ENCODE results near the gene RBFA.

RBFA gene

GRCh38 chr18:80029690-80030089 lies 4.5 kb upstream of the RBFA start:
- DNase-seq = no peak

DNA sequence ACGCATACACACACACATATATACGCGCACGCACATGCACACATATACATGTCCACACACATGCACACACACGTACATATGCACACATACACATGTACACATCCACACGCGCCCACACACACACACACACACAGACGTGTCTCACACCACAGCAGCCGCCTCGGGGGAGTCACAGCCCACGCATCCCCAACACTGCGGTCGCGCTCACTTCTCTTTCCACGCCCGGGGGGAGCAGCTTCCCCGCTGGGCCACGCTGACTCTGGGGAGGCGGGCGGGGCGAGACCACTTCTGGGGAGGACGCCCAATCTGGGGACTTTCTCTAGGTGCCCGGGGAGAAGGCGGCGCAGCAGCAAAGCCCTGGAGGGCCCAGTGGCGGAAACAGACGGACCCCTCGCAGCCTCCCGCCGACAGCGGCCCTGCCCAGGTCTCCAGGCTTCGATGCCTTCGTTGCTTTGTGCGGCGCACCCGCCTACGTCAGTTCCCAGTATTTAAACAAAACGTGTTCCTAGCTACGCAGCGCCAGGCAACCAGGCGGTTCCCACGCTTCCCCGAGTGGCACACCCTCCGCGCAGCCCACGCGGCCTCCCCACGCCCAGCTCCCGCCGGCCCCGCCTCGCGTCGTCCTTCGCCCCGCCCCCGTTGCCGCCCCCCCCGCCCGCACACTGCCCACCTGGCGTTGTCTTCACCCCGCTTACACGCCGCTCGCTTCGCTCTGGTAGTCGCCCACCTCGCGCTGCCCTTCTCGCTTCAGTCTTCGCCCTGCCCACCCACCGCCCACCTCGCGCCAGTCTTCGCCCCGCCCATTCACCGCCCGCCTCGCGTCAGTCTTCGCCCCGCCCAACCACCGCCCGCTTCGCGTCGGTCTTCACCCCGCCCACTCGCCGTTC lies 810 bp upstream of the RBFA start:
- peak in 1 of 2 donors; percentile 81 for DNase-seq

GRCh38 chr18:80034852-80035406 lies 695 bp downstream of the RBFA start:
- no peak for DNase-seq

DNA sequence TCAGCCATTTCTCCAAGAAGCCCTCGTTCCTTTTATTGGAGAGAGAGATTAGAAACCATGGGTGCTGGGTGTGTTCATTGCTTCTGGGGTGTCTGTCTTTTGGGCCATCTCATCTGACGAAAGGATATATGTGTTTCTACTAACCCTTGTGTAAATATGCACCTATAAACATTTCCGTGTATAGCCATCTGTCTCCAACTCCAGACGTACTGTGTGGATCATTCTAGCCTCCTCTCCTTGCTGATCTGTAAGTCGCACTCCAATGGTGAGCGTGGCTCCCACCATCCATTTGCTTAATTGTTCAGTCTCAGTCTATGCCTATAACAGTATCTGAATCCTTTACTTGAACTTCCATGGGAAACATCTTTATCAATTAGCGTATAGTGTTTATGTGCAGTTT lies 1.8 kb downstream of the RBFA start:
- no peak for DNase-seq

DNA sequence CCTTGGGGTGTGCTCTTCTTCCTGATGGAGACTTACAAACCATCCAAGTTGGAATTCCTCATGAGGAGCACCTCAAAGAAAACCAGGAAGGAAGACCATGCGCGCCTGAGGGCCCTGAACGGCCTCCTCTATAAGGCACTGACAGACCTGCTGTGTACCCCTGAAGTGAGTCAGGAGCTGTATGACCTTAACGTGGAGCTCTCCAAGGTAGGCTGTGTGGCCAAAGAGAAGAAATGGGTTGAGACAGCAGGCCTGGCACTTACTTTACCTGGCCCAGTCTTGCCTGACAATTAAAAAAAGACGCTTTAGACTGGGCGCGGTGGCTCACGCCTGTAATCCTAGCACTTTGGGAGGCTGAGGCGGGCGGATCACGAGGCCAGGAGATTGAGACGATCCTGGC lies 3.1 kb downstream of the RBFA start:
- DNase-seq = no peak

DNA sequence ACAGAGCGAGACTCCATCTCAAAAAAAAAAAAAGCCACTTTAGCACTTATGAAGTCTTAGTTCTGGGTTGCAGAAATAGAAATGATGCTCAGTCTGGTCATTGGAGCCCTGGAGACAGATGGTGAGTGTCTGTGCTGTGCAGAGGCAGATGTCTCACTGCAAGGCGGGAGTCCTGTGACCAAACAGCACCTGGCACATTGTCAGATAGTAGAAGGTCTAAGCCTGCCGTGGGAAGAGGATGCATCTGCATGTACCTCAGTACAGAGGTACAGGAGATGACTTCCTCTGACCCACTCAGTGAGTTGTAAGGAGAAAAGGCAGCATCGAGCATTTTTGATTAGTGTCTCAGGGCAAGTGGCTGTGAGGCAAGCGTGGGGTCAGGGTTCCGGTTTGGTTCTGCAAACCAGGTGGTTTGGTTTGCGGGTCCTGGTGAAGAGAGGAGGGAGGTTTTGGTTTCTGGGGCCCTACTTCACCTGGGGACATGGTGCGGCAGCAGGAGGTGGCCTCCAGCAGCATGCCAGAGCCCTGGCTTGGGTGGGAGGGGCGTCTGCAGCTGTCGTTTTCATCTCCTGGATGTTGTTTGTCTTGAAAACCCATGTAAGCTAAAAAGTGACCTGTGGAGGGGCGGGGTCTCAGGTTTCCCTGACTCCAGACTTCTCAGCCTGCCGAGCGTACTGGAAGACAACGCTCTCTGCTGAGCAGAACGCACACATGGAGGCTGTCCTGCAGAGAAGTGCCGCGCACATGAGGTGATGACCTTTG lies 3.8 kb downstream of the RBFA start:
- DNase-seq = no peak

- no peak for DNase-seq
Measured at GRCh38 chr18:80040515-80040914, 6.3 kb downstream of the RBFA start.

- no peak for DNase-seq
Measured at GRCh38 chr18:80041424-80041823, 7.2 kb downstream of the RBFA start.

DNA sequence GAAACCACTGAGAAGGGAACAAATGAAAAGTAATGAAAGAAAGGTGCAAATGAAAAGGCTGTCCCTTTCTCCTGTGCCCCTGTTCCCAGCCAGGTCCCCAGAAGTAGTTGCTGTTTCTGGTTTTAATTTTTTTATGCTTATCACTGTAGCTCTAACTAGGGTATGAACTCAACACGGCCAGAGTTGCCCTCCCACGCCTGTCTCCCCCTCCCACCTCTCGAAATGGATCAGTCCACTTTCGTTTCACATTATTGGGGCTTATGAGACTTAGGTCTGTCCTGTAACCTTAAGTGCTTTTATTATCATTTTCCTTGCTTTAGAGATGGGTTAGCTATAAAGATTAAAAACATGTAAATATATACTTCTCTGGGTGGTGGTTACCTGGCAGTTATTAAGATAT lies 8.6 kb downstream of the RBFA start:
- DNase-seq = no peak

DNA sequence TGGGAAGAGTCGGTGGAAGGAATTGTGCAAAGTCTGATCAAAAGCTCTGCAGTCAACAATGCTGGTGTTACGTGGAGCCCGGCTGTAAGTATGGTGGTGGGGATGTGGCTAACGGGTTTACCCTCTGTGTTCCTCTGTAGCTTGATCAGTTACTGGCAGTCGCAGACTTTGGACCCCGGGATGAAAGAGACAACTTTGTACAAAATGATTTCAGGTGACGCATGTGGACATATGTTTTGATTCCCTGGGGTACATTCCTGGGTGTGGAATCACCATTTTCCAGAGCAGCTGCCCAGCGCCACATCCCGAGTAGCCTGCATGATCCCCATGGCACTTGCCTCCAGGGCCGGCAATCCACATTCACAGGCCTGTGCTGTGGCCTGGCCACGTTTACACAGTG lies 9.8 kb downstream of the RBFA start:
- DNase-seq = no peak

GRCh38 chr18:80046011-80046410 lies 11.8 kb downstream of the RBFA start:
- no peak for DNase-seq

DNA sequence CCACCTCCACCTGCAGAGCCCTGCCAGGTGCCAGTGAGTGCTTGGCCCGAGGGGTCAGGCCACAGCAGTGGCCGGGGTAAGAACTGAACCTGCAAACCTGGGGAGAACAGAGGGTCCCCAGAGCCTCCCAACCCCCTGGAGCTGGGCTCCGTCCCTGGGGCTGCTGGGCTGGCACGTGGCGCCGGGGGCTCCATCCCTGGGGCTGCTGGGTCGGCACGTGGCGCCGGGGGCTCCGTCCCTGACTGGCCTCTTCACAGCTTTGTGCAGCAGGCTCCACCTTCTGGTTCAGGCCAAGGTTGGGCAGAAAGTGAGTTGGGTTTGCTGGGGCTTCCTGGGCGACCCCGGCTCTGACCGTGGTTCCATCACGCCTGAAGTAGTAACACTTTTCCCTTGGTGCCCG lies 12.2 kb downstream of the RBFA start:
- DNase-seq = no peak

GRCh38 chr18:80046961-80047541 lies 12.8 kb downstream of the RBFA start:
- DNase-seq = no peak

GRCh38 chr18:80050797-80051196 lies 16.6 kb downstream of the RBFA start:
- DNase-seq = no peak

DNA sequence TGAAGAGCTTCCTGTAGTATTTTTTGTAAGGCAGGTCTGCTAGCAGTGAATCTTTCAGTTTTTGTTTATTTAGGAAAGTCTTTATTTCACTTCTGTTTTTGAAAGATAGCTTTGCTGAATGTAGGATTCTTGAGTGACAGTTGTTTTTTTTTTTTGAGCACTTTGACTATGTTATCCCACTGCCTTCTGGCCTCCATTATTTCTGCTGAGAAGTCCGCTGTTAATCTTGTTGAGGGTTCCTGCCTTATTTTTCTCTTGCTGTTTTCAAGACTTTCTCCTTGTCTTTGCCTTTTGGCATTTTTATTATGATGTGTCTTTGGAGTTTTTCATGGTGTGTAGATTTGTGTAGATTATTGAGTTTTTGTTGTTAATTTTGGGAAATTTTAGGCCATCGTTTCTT lies 21.9 kb downstream of the RBFA start:
- DNase-seq = no peak

DNA sequence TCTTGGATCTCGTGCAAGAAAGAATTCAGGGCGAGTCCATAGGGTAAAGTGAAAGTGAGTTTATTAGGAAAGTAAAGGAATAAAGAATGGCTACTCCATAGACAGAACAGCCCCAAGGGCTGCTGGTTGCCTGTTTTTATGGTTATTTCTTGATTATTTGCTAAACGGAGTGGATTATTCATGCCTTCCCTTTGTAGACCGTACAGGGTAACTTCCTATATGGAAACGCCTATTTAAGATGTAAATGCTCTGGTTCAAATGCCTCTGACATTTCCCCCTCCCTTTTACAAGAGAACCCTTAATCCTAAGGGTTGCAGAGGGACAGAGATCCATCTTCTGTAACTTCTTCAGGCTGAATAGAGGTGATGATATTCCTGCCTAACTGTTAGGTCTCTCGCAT lies 25.7 kb downstream of the RBFA start:
- no peak for DNase-seq

DNA sequence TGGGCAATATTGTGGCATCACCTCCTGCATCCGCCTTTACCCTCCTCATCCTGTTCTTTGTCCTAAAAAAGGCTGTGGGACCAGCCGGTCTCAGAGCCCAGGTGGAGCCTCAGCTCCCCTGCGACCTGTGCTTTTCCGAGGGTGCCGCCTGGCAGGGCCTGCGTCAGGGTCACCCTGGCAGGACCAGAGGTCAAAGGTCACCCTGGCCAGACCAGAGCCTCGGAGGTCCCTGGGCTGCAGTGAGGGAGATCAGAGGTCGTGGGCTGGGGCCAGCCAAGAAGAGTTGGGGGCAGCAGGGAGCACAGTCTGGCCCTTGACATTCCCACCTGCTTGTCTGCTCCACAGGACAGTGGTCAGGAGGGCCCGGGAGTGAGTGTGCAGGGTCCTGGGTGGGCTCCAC lies 31.5 kb downstream of the RBFA start:
- DNase-seq = no peak

GRCh38 chr18:80067321-80067720 lies 33.1 kb downstream of the RBFA start:
- no peak for DNase-seq

DNA sequence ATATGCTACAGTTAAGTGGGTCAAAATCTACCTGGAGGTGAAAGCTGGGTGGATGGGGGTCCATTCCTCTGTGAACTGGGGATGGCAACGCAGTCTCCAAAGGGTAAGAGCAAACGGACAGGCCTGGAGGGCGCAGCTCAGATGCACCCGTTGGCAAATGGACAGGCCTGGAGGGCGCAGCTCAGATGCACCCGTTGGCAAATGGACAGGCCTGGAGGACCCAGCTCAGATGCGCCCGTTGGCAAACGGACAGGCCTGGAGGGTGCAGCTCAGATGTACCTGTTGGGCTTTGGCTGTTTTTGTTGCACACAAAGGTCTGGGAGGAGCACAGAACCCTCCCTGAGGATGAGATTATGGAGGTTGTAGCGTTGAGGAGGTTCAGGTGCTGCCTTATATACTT lies 33.7 kb downstream of the RBFA start:
- DNase-seq = no peak

GRCh38 chr18:80068571-80069272 lies 34.5 kb downstream of the RBFA start:
- no peak for DNase-seq

DNA sequence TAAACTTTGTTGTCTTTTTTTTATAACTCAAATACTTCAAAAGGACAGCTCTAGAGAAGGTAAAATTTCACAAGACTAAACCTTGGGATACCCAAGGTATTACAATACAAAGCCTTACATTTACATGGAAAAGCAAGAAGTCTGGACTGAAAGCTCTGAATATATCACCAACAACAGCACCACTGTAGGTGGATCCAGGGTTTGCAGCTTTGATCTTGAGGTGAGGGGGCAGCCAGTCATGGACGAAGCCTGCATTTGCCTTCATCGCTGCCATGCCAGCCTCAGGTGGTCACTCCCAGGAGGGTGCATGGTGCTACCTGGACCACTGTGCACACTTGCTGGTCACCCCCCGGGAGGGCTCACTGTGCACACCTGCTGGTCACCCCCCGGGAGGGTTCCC lies 36.6 kb downstream of the RBFA start:
- no peak for DNase-seq

DNA sequence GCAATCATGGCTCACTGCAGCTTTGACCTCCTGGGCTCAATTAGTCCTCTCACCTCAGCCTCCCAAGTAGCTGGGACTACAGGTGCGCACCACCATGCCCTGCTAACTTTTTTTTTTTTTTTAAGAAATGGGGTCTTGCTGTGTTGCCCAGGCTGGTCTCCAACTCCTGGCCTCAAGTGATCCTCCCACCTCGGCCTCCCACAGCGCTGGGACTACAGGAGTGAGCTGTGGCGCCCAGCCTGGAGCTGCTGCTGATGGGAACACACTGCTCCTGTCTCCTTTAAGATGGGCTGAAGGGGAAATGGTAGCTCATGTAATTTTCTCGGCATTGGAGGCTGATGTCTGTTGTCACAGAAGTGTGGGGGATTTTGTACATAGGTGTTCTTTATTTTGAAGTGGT lies 39.9 kb downstream of the RBFA start:
- no peak for DNase-seq

- DNase-seq = no peak
Measured at GRCh38 chr18:80074697-80075096, 40.5 kb downstream of the RBFA start.
